IMR-90 (cell line): Measurements from ENCODE around the gene FBXW11. TPM values are rescaled to one million over a fixed set of nuclear protein-coding genes. Genes with fewer than 3 reads are reported as not detected.

Source experiments
- ATAC-seq: fragments of 200-7000 bp; cut with Tn5 transposase; 2 replicates; pipeline ENCODE4 v1.9.1; 2020; ENCODE audit warnings: low read depth, mild to moderate bottlenecking, moderate library complexity
- BruUV-seq: library from RNA; stranded (reverse); fragments of 400-500 nt; replicated peaks from 2 replicates; lab custom pipeline; 2021; lab: Mats Ljungman, UMichigan
- CTCF ChIA-PET: fragments of 300-600 bp; formaldehyde crosslinking; extraction: SDS; loops from one replicate; lab custom pipeline; 2021; ENCODE audit warnings: antibody characterized with exemption; lab: Yijun Ruan, JAX
- POLR2A ChIA-PET: fragments of 300-600 bp; sonication (Branson Sonifier 250); formaldehyde crosslinking; loops from one replicate; lab custom pipeline; 2022; ENCODE audit warnings: antibody characterized with exemption; ENCODE audit not compliant: unreplicated experiment; lab: Charles Lee
- DNase-seq: peaks from one replicate; pipeline ENCODE4 v3.0.0; 2013
- H2AFZ ChIP-seq: replicated peaks from 2 replicates; pipeline ENCODE3; 2013; ENCODE audit warnings: low read length, mild to moderate bottlenecking; ENCODE audit not compliant: poor library complexity
- H2AK5ac ChIP-seq: 2 replicates; pipeline ENCODE4 v1.6.1; 2013; ENCODE audit warnings: low read depth, low read length, inconsistent platforms
- H2AK9ac ChIP-seq: replicated peaks from 2 replicates; pipeline ENCODE3; 2013; ENCODE audit warnings: mild to moderate bottlenecking, low read depth, low read length, moderate library complexity; ENCODE audit not compliant: poor library complexity
- H2BK120ac ChIP-seq: 2 replicates; pipeline ENCODE4 v1.6.1; 2013; ENCODE audit warnings: low read depth, low read length, inconsistent platforms
- H2BK15ac ChIP-seq: 3 replicates; pipeline ENCODE4 v1.6.1; 2013; ENCODE audit warnings: low read depth, low read length, inconsistent platforms
- H2BK20ac ChIP-seq: 2 replicates; pipeline ENCODE4 v1.6.1; 2013; ENCODE audit warnings: low read depth, mild to moderate bottlenecking, inconsistent platforms, low read length, moderate library complexity
- H2BK5ac ChIP-seq: 2 replicates; pipeline ENCODE4 v1.6.1; 2013; ENCODE audit warnings: mild to moderate bottlenecking, low read depth, low read length, inconsistent platforms; ENCODE audit not compliant: poor library complexity, severe bottlenecking
- H3K14ac ChIP-seq: replicated peaks from 2 replicates; pipeline ENCODE4 v1.6.1; 2013; ENCODE audit warnings: low read depth, low read length, inconsistent platforms
- H3K18ac ChIP-seq: 2 replicates; pipeline ENCODE4 v1.6.1; 2013; ENCODE audit warnings: low read depth, low read length, control low read depth
- H3K23ac ChIP-seq: 2 replicates; pipeline ENCODE4 v1.6.1; 2013; ENCODE audit warnings: low read depth, low read length, inconsistent platforms
- H3K27ac ChIP-seq: 2 replicates; pipeline ENCODE4 v1.5.1; 2013; ENCODE audit warnings: mild to moderate bottlenecking, control low read depth, low read length; ENCODE audit not compliant: insufficient read depth
- H3K27me3 ChIP-seq: 2 replicates; pipeline ENCODE4 v1.6.1; 2013; ENCODE audit warnings: low read length; ENCODE audit not compliant: control insufficient read depth, insufficient read depth
- H3K36me3 ChIP-seq: 2 replicates; pipeline ENCODE4 v1.6.1; 2013; ENCODE audit warnings: low read length, mixed read lengths; ENCODE audit not compliant: control insufficient read depth, insufficient read depth
- H3K4ac ChIP-seq: 2 replicates; pipeline ENCODE4 v1.6.1; 2013; ENCODE audit warnings: low read depth, low read length, inconsistent platforms
- H3K4me1 ChIP-seq: 2 replicates; pipeline ENCODE4 v1.6.1; 2013; ENCODE audit warnings: low read length, mixed read lengths; ENCODE audit not compliant: control insufficient read depth, insufficient read depth
- H3K4me2 ChIP-seq: 2 replicates; pipeline ENCODE4 v1.6.1; 2013; ENCODE audit warnings: low read depth, mild to moderate bottlenecking, control low read depth, low read length, moderate library complexity
- H3K4me3 ChIP-seq: 2 replicates; pipeline ENCODE4 v1.5.1; 2013; ENCODE audit warnings: low read depth, mild to moderate bottlenecking, control low read depth, low read length, moderate library complexity; ENCODE audit not compliant: insufficient read depth
- H3K56ac ChIP-seq: 2 replicates; pipeline ENCODE4 v1.6.1; 2013; ENCODE audit warnings: low read length, inconsistent platforms; ENCODE audit not compliant: insufficient read depth; ENCODE audit errors: extremely low read depth
- H3K79me1 ChIP-seq, 2 experiments: 2 replicates each; pipeline ENCODE4 v1.6.1; 2013; ENCODE audit warnings: low read length in 2 of 2, inconsistent platforms in 1 of 2, low read depth in 1 of 2
- H3K9ac ChIP-seq: 2 replicates; pipeline ENCODE4 v1.6.1; 2013; ENCODE audit warnings: low read depth, low read length, control low read depth
- H3K9me1 ChIP-seq: 2 replicates; pipeline ENCODE4 v1.6.1; 2013; ENCODE audit warnings: low read length, inconsistent platforms; ENCODE audit not compliant: insufficient read depth
- H3K9me3 ChIP-seq: 2 replicates; pipeline ENCODE4 v1.6.1; 2013; ENCODE audit warnings: low read length; ENCODE audit not compliant: control insufficient read depth, insufficient read depth
- H4K20me1 ChIP-seq: 2 replicates; pipeline ENCODE4 v1.6.1; 2013; ENCODE audit warnings: low read length, inconsistent platforms; ENCODE audit not compliant: insufficient read depth
- H4K5ac ChIP-seq: 2 replicates; pipeline ENCODE4 v1.6.1; 2013; ENCODE audit warnings: mild to moderate bottlenecking, low read depth, low read length, control low read depth
- H4K8ac ChIP-seq, 2 experiments: 2 replicates each; pipeline ENCODE4 v1.6.1; 2013; ENCODE audit warnings: low read depth in 2 of 2, low read length in 2 of 2, control low read depth in 1 of 2, inconsistent platforms in 1 of 2
- H4K91ac ChIP-seq: 2 replicates; pipeline ENCODE4 v1.6.1; 2013; ENCODE audit warnings: low read depth, low read length, inconsistent platforms; ENCODE audit not compliant: insufficient read depth
- BHLHE40 ChIP-seq: fragments of 150-350 bp; IDR thresholded peaks from 2 replicates; pipeline ENCODE4 v1.6.1; 2016; ENCODE audit warnings: mild to moderate bottlenecking, low read depth, low read length
- CTCF ChIP-seq: conservative IDR thresholded peaks from 2 replicates; pipeline ENCODE4 v1.5.1; 2012; ENCODE audit warnings: mild to moderate bottlenecking, low read depth, low read length, improper control_type of control experiment
- MAFK ChIP-seq: IDR thresholded peaks from 2 replicates; pipeline ENCODE4 v1.6.1; 2012; ENCODE audit warnings: low read depth, low read length, improper control_type of control experiment
- MAZ ChIP-seq: IDR thresholded peaks from 2 replicates; pipeline ENCODE4 v1.6.1; 2012; ENCODE audit warnings: low read depth, mild to moderate bottlenecking, low read length, improper control_type of control experiment, moderate library complexity, borderline replicate concordance
- MXI1 ChIP-seq: IDR thresholded peaks from 2 replicates; pipeline ENCODE4 v1.6.1; 2012; ENCODE audit warnings: low read depth, mild to moderate bottlenecking, low read length, moderate library complexity, borderline replicate concordance
- RAD21 ChIP-seq: IDR thresholded peaks from 2 replicates; pipeline ENCODE4 v1.6.1; 2012; ENCODE audit warnings: low read length, improper control_type of control experiment
- SMC3 ChIP-seq: fragments of 150-350 bp; IDR thresholded peaks from 2 replicates; pipeline ENCODE4 v1.6.1; 2016; ENCODE audit warnings: low read depth, mild to moderate bottlenecking, antibody characterized with exemption, low read length, moderate library complexity
- WGBS, 2 experiments: methylation state at CpG; one replicate each; pipeline versions ENCODE4 v1.1.5 to v1.1.7; 2013; ENCODE audit warnings: missing lambda C conversion rate in 2 of 2; ENCODE audit not compliant: insufficient read length in 1 of 2; ENCODE audit errors: extremely low coverage in 2 of 2; 5-methylcytosine and 5-hydroxymethylcytosine counted together
- dilution Hi-C: fragments of 300-500 bp; cut with HindIII; formaldehyde crosslinking; loops from one replicate; pipeline ENCODE4 v1.14.3; 2018; ENCODE audit warnings: low sequenced_read_pairs; ENCODE audit not compliant: unreplicated experiment
- in situ Hi-C: fragments of 300-500 bp; cut with MboI; formaldehyde crosslinking; loops from 3 replicates; pipeline ENCODE4 v1.14.3; 2019; ENCODE audit warnings: low sequenced_read_pairs, inconsistent platforms, mixed read lengths
- intact Hi-C: fragments of 100-400 bp; cut with micrococcal nuclease; formaldehyde crosslinking; loops from 2 replicates; pipeline ENCODE4 v1.10.0; 2022
- polyA plus RNA-seq, 3 experiments: library from polyadenylated mRNA; depleted of rRNA; stranded (reverse); fragments of >200 nt; gene quantifications; 2 replicates each; pipeline ENCODE4 v1.2.3, GENCODE V29; 2012; ENCODE audit warnings: low replicate concordance in 1 of 3
- total RNA-seq: library from RNA; depleted of rRNA; stranded (reverse); fragments of >200 nt; gene quantifications from 2 replicates; pipeline ENCODE4 v1.2.3, GENCODE V29; 2012

Gene FBXW11
- total and polyA plus RNA-seq, 2 of the 4 experiments (the other 2 are of a cell fraction), result 34.3 to 97.1 TPM

- Histone ChIP-seq H2AK9ac (no peak overlapping the region), H3K4me3 (no peak overlapping the region), H4K5ac (no peak overlapping the region), H3K9me3 (no peaks in the 10 kb centered on the region), H4K20me1 (peaks cover 11% of the 10 kb centered on the region), H2BK5ac (no peak overlapping the region), H2AFZ (no peak overlapping the region), H4K91ac (no peak overlapping the region), H2BK120ac (no peak overlapping the region), H3K36me3 (no peaks in the 10 kb centered on the region), H3K18ac (no peak overlapping the region), H3K9ac (no peak overlapping the region), H3K14ac (no peak overlapping the region), H2BK15ac (no peak overlapping the region), H3K27ac (no peak overlapping the region), H2AK5ac (no peak overlapping the region), H3K9me1 (0 out of 2 replicates have a peak, but pooled peaks cover 2% of the 10 kb centered on the region), H3K56ac (no peak overlapping the region), H2BK20ac (no peak overlapping the region), H3K4me2 (no peak overlapping the region), H3K27me3 (no peaks in the 10 kb centered on the region), H3K79me1 (peaks cover 7 to 30% of the 10 kb centered on the region in 2 experiments), H3K23ac (no peak overlapping the region), H4K8ac (no peak overlapping the region), H3K4ac (no peak overlapping the region), H3K4me1 (0 out of 2 replicates have a peak, but pooled peaks cover 4% of the 10 kb centered on the region)
- in situ Hi-C loops (no loop called here), intact Hi-C loops (no loop called here), dilution Hi-C loops (no loop called here)
- ChIA-PET CTCF (interaction anchor here (1.5 kb wide), 1 partner anchor 97 kb away, joined by 4 read pairs; no protein-coding TSS in a partner anchor), POLR2A (no interaction called here)
- no CpG with 5 or more reads among the region's 2 CpGs for WGBS, 2 experiments
- no peak for ATAC-seq
- no TSS peak for BruUV-seq
- TF ChIP-seq RAD21, result peak; percentile 34; the same call in 1 of the 2 replicates
- TF ChIP-seq MAZ, result no peak
- TF ChIP-seq BHLHE40, result no peak
- no peak for TF ChIP-seq MAFK
- TF ChIP-seq SMC3, result no peak
- TF ChIP-seq CTCF, result peak; percentile 27; the same call in 1 of the 2 replicates
- no peak for TF ChIP-seq MXI1
- DNase-seq, result no peak
Observed at GRCh38 chr5:172010278-172010677, 3.8 kb upstream of the FBXW11 start.
